OCI-LY7 (cell line): ENCODE measurements around the gene MAP3K21.

ENCODE experiments used
- EZH2phosphoT487 ChIP-seq: fragments of 200-600 bp; sonication (generic); IDR thresholded peaks from 2 replicates; pipeline ENCODE4 v1.6.1; 2018; ENCODE audit warnings: low read depth, borderline replicate concordance, mild to moderate bottlenecking, mixed run types, antibody characterized with exemption, low read length, moderate library complexity, mixed read lengths
- TF ChIP-seq, protein P1 (sequence below): fragments of 200-600 bp; sonication (generic); conservative IDR thresholded peaks from 2 replicates; pipeline ENCODE4 v1.5.1; 2014; ENCODE audit warnings: mild to moderate bottlenecking, antibody characterized with exemption, low read length, moderate library complexity, mixed read lengths

DNA sequence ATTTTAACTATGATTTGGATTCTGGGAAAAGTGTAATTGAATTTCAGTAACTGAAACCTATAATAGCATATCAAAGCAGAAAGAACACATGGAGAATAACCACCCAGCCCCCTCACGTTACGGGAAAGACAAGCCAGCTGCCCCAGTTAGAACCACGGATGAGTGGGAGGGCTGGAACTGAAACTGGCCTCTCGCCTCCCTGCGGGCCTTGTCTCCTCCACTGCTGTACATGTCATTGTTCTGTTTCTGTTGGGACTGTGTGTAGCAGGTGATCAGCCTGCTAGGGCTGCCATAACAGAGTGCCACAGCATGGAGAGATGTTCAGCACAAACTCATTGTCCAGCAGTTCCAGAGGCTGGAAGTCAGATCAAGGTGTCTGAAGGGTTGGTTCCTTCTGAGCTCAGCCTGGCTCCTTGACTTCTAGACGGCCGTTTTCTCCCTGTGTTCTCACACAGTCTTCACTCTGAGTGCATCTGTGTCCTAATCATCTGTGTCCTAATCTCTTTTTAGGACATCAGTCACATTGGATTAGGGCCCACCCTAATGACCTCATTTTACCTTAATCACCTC, 52.4 kb downstream of the MAP3K21 start:
- TF ChIP-seq EZH2phosphoT487 = no peak
- TF ChIP-seq, protein P1, sequence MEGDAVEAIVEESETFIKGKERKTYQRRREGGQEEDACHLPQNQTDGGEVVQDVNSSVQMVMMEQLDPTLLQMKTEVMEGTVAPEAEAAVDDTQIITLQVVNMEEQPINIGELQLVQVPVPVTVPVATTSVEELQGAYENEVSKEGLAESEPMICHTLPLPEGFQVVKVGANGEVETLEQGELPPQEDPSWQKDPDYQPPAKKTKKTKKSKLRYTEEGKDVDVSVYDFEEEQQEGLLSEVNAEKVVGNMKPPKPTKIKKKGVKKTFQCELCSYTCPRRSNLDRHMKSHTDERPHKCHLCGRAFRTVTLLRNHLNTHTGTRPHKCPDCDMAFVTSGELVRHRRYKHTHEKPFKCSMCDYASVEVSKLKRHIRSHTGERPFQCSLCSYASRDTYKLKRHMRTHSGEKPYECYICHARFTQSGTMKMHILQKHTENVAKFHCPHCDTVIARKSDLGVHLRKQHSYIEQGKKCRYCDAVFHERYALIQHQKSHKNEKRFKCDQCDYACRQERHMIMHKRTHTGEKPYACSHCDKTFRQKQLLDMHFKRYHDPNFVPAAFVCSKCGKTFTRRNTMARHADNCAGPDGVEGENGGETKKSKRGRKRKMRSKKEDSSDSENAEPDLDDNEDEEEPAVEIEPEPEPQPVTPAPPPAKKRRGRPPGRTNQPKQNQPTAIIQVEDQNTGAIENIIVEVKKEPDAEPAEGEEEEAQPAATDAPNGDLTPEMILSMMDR = no peak
